Tibial nerve (tissue), 4 donors: Measurements from ENCODE around the gene EXOC1. TPM values are rescaled to one million over a fixed set of nuclear protein-coding genes. Genes with fewer than 3 reads are reported as not detected.

Source experiments
- DNase-seq, 2 donors: peaks; one replicate each; pipeline ENCODE4 v3.0.0-alpha.2; 2019; ENCODE audit warnings: low spot score in 2 of 2
- H3K27ac ChIP-seq, 4 donors: fragments of 200-600 bp; sonication (generic) in 3 of 4; one replicate each; pipeline ENCODE4 v1.5.1; 2017 to 2019; ENCODE audit warnings: mild to moderate bottlenecking in 1 of 4
- H3K27me3 ChIP-seq, 2 donors: fragments of 200-600 bp; sonication (generic) in 1 of 2; one replicate each; pipeline versions ENCODE4 v1.5.1 to v1.6.0; 2017 to 2019
- H3K36me3 ChIP-seq, 3 donors: fragments of 200-600 bp; sonication (generic); one replicate each; pipeline ENCODE4 v1.5.1; 2018 to 2019
- H3K4me1 ChIP-seq, 4 donors: fragments of 200-600 bp; sonication (generic) in 3 of 4; one replicate each; pipeline ENCODE4 v1.5.1; 2017 to 2019
- H3K4me3 ChIP-seq, 4 donors: fragments of 200-600 bp; sonication (generic) in 3 of 4; one replicate each; pipeline ENCODE4 v1.5.1; 2017 to 2019; ENCODE audit warnings: mild to moderate bottlenecking in 1 of 4, moderate library complexity in 1 of 4
- H3K9me3 ChIP-seq, 4 donors: fragments of 200-600 bp; sonication (generic) in 3 of 4; one replicate each; pipeline ENCODE4 v1.5.1; 2017 to 2019
- EP300 ChIP-seq, 2 donors: sonication (generic); formaldehyde crosslinking; IDR thresholded peaks; one replicate each; pipeline ENCODE4 v1.6.1; 2017; ENCODE audit warnings: antibody characterized with exemption in 2 of 2, mild to moderate bottlenecking in 1 of 2
- POLR2A ChIP-seq, 2 donors: fragments of 450-650 bp; IDR thresholded peaks; one replicate each; pipeline ENCODE4 v1.6.1; 2017; ENCODE audit warnings: antibody characterized with exemption in 2 of 2, mild to moderate bottlenecking in 2 of 2, moderate library complexity in 2 of 2
- WGBS, 2 donors: methylation state at CpG; one replicate each; pipeline ENCODE4 v1.1.5; 2018; 5-methylcytosine and 5-hydroxymethylcytosine counted together
- total RNA-seq, 4 donors: library from RNA; depleted of rRNA; stranded (reverse); fragments of >200 nt; gene quantifications; one replicate each; pipeline ENCODE4 v1.1.0, GENCODE V29; 2016
- TF ChIP-seq, protein P1 (sequence below), 5 experiments: fragments of 200-600 bp in 3 of 5; fragments of 450-650 bp in 2 of 5; sonication (generic) in 3 of 5; IDR thresholded peaks; one replicate each; pipeline ENCODE4 v1.5.1; 2016 to 2019; ENCODE audit warnings: antibody characterized with exemption in 5 of 5, mild to moderate bottlenecking in 3 of 5, moderate library complexity in 2 of 5

EXOC1 gene
- total RNA-seq, 4 donors from 2014 or later: 32.9 to 49.4 (median 41.4) TPM

DNA sequence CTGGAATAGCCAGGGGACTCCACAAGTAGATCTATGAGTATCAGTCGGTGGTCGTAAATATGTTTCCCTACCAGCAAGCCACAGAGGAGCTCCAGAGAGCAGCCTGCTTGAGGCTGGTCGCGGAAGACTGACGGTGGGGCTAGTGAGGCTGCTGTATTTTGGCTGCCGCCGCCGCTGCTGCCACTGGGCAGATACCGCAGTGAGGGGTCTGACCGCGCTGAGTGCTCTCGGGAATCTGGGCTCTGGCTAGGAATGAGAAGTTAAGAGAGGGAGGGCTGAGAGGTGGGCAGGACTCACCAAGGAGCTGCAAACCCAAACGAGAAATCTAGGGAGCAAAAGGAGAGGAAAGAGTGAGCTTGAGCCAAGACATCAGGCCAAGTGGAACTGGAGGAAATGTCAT is 33.8 kb upstream of the EXOC1 start, which contains the start of gene EXOC1L:
Gene EXOC1L, plus strand, starts transcription at position 157 of the 400 bp plus-strand sequence. Its CDS starts 237 bp downstream, at position 394.
- Histone ChIP-seq H3K27ac (no peak within 1 kb of the TSS), H3K4me1 (peaks cover 0 to 9% (median 0%) of the 10 kb centered on the region in 4 donors), H3K9me3 (no peaks in the 10 kb centered on the region), H3K4me3 (peak within 1 kb of the TSS in 2 of 4 donors; percentile 8 to 23), H3K27me3 (no peaks in the 10 kb centered on the region), H3K36me3 (no peaks in the 10 kb centered on the region)
- WGBS, 2 donors: 7 to 11% methylated on average over 13 of the region's 13 CpGs
- DNase-seq: no peak
- TF ChIP-seq EP300 (IDR thresholded peaks at IDR 0.05) (no peak), POLR2A (IDR thresholded peaks at IDR 0.05) (no peak)
- TF ChIP-seq, protein P1, sequence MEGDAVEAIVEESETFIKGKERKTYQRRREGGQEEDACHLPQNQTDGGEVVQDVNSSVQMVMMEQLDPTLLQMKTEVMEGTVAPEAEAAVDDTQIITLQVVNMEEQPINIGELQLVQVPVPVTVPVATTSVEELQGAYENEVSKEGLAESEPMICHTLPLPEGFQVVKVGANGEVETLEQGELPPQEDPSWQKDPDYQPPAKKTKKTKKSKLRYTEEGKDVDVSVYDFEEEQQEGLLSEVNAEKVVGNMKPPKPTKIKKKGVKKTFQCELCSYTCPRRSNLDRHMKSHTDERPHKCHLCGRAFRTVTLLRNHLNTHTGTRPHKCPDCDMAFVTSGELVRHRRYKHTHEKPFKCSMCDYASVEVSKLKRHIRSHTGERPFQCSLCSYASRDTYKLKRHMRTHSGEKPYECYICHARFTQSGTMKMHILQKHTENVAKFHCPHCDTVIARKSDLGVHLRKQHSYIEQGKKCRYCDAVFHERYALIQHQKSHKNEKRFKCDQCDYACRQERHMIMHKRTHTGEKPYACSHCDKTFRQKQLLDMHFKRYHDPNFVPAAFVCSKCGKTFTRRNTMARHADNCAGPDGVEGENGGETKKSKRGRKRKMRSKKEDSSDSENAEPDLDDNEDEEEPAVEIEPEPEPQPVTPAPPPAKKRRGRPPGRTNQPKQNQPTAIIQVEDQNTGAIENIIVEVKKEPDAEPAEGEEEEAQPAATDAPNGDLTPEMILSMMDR (IDR thresholded peaks at IDR 0.05): no peak

DNA sequence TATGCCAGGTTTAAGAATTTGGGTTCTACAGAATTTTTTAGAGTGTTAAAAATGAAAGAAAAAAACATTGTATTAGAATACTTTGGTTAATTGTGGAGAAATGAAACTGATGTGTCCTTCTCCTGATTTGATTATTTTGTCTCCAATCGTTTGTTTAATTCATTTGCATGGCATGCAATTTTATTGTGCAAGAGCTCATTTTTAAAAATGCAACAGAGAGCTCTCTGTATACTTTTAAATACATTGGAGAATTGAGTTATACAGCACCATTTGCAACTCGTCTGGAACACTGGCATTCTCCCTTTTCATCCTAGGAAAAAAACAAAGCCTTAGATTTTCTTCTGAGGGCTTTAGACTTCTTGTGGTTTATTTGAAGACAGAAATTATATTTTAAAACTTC is 33.2 kb upstream of the EXOC1 start:
- TF ChIP-seq POLR2A (IDR thresholded peaks at IDR 0.05) (no peak), EP300 (IDR thresholded peaks at IDR 0.05) (no peak)
- TF ChIP-seq, protein P1 (IDR thresholded peaks at IDR 0.05): no peak
- peak overlapping the region in 1 of 4 donors; percentile 8 for H3K4me3 ChIP-seq
- peaks cover 0 to 9% (median 0%) of the 10 kb centered on the region in 4 donors for H3K4me1 ChIP-seq

DNA sequence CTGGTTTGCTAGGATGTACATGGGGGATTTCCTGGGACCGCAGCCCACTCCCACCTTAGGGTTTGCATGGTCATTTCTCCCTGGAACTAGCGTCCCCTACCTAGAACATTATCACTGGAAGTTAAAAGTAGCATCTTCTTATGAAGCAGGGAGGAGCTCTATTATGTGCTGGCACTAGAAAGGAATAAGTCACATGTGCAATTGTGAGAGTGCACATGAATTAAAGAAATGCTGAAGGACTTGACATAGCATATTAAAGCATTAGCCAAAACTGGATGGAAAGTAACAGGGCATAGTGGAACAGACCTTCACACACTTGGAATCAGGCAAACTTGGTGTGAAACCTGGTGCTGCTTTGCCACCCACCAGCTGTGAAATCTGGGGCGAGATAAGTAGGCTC is 31.1 kb upstream of the EXOC1 start:
- no peak overlapping the region for H3K4me3 ChIP-seq
- no peaks in the 10 kb centered on the region for H3K36me3 ChIP-seq
- peaks cover 0 to 9% (median 0%) of the 10 kb centered on the region in 4 donors for H3K4me1 ChIP-seq
- H3K9me3 ChIP-seq: no peaks in the 10 kb centered on the region
- H3K27me3 ChIP-seq: peaks cover 0 to 3% of the 10 kb centered on the region in 2 donors
- WGBS, 2 donors: 87% methylated on average over 3 of the region's 3 CpGs
- DNase-seq: no peak
- TF ChIP-seq EP300 (IDR thresholded peaks at IDR 0.05): no peak
- TF ChIP-seq POLR2A (IDR thresholded peaks at IDR 0.05): no peak
- TF ChIP-seq, protein P1 (IDR thresholded peaks at IDR 0.05): no peak
- no peak overlapping the region for H3K27ac ChIP-seq

More for the DNA sequence above, 33.2 kb upstream of the EXOC1 start:
- Histone ChIP-seq H3K36me3 (no peaks in the 10 kb centered on the region), H3K9me3 (no peaks in the 10 kb centered on the region), H3K27me3 (no peaks in the 10 kb centered on the region), H3K27ac (no peak overlapping the region)
- no peak for DNase-seq
- 25 to 31% methylated on average over 2 of the region's 2 CpGs for WGBS, 2 donors

DNA sequence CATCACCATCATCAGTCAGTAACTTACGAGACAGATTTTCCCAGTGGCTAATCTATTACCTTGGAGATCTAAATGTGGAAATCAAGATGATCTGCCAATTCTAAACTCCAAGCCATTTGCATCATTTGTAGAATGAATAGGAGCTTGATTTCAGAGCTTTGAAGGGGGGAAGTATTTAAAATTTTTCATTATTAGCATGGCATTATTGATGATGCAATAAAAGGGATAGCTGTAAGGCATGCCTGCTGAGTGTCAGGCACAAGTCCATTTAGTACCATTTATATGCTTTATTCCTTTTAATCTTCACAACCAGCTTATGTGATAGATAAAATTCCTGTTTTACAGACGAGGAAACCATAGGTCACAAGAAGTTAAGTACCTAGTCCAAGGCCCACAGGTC is 28.6 kb upstream of the EXOC1 start:
- Histone ChIP-seq H3K36me3 (no peaks in the 10 kb centered on the region), H3K9me3 (no peaks in the 10 kb centered on the region), H3K27ac (no peak overlapping the region), H3K4me1 (peaks cover 0 to 2% (median 0%) of the 10 kb centered on the region in 4 donors), H3K27me3 (peaks cover 0 to 4% of the 10 kb centered on the region in 2 donors), H3K4me3 (no peak overlapping the region)
- TF ChIP-seq, protein P1 (IDR thresholded peaks at IDR 0.05): no peak
- 56 to 57% methylated on average over 2 of the region's 2 CpGs for WGBS, 2 donors
- DNase-seq: no peak

DNA sequence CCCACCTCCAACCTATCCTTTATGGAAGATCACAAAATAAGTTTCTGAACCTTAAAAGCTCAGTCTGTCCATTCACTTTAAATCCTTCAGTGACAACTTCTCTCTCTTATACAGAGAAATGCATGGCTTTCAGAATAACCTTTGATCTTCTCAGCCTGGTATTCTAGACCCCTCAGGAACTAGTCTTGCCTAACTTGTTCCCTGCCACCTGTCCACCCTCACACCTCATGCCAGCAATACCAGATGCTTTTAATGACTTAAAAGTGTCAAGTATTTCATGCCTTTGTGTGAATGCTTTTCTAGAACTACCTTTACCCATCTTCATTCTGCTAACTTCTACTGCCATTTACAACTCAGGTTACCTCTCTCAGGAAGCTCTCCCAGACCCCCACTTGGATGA is 26.5 kb upstream of the EXOC1 start:
- H3K36me3 ChIP-seq: no peaks in the 10 kb centered on the region
- TF ChIP-seq EP300 (IDR thresholded peaks at IDR 0.05) (no peak), POLR2A (IDR thresholded peaks at IDR 0.05) (no peak)
- TF ChIP-seq, protein P1 (IDR thresholded peaks at IDR 0.05): no peak
- peaks cover 0 to 4% of the 10 kb centered on the region in 2 donors for H3K27me3 ChIP-seq
- DNase-seq: no peak
- no peak overlapping the region for H3K27ac ChIP-seq
- no peaks in the 10 kb centered on the region for H3K4me1 ChIP-seq
- H3K4me3 ChIP-seq: no peak overlapping the region
- no peaks in the 10 kb centered on the region for H3K9me3 ChIP-seq
